Sigmoid colon (tissue), 7 donors: ENCODE measurements around the gene KCNIP4. TPM values are rescaled to one million over a fixed set of nuclear protein-coding genes. Genes with fewer than 3 reads are reported as not detected.

Source experiments
- DNase-seq: peaks from one replicate; pipeline ENCODE4 v3.0.0-alpha.2; 2019
- H3K27ac ChIP-seq, 4 donors: fragments of 200-600 bp; sonication (generic); one replicate each; pipeline ENCODE4 v1.5.1; 2016 to 2019; ENCODE audit warnings: mild to moderate bottlenecking in 1 of 4
- H3K27me3 ChIP-seq, 3 donors: fragments of 200-600 bp; sonication (generic); one replicate each; pipeline ENCODE4 v1.5.1; 2019; ENCODE audit warnings: mild to moderate bottlenecking in 1 of 3
- H3K36me3 ChIP-seq, 4 donors: fragments of 200-600 bp; sonication (generic); one replicate each; pipeline ENCODE4 v1.5.1; 2016 to 2019
- H3K4me1 ChIP-seq, 4 donors: fragments of 200-600 bp; sonication (generic); one replicate each; pipeline ENCODE4 v1.5.1; 2017 to 2019
- H3K4me3 ChIP-seq, 4 donors: fragments of 200-600 bp; sonication (generic); one replicate each; pipeline ENCODE4 v1.5.1; 2017 to 2019; ENCODE audit warnings: mild to moderate bottlenecking in 2 of 4, moderate library complexity in 1 of 4
- H3K9me3 ChIP-seq, 4 donors: fragments of 200-600 bp in 3 of 4; sonication (generic) in 3 of 4; one replicate each; pipeline versions ENCODE4 v1.5.1 to v1.6.1; 2013 to 2019
- CTCF ChIP-seq, 4 experiments: fragments of 450-650 bp in 3 of 4; fragments of 200-600 bp in 1 of 4; IDR thresholded peaks; one replicate each; pipeline ENCODE4 v1.5.1; 2016 to 2019; ENCODE audit warnings: antibody characterized with exemption in 4 of 4, mild to moderate bottlenecking in 3 of 4, moderate library complexity in 2 of 4
- EP300 ChIP-seq, 4 donors: sonication (generic); formaldehyde crosslinking; IDR thresholded peaks; one replicate each; pipeline ENCODE4 v1.6.1; 2017; ENCODE audit warnings: antibody characterized with exemption in 4 of 4
- POLR2A ChIP-seq, 2 donors: fragments of 450-650 bp; IDR thresholded peaks; one replicate each; pipeline ENCODE4 v1.6.1; 2016; ENCODE audit warnings: antibody characterized with exemption in 2 of 2, mild to moderate bottlenecking in 2 of 2, moderate library complexity in 2 of 2
- POLR2AphosphoS5 ChIP-seq, 4 donors: sonication (generic); formaldehyde crosslinking; IDR thresholded peaks; one replicate each; pipeline ENCODE4 v1.6.1; 2017; ENCODE audit warnings: antibody characterized with exemption in 4 of 4
- WGBS, 2 donors: extraction: QIAGEN DNeasy Blood & Tissue Kit; methylation state at CpG; one replicate each; pipeline ENCODE4 v1.1.7; 2013; 5-methylcytosine and 5-hydroxymethylcytosine counted together
- intact Hi-C: fragments of 100-400 bp; cut with DNase I; formaldehyde crosslinking; loops from one replicate; pipeline ENCODE4 v1.15.1; 2023
- polyA plus RNA-seq, 3 donors: library from polyadenylated mRNA; stranded (reverse); fragments of 200-250 nt; gene quantifications; one replicate each; pipeline ENCODE4 v1.2.3, GENCODE V29; 2013
- total RNA-seq, 4 donors: library from RNA; depleted of rRNA; stranded (reverse); fragments of >200 nt; gene quantifications; one replicate each; pipeline ENCODE4 v1.1.0, GENCODE V29; 2016
- donor health status: healthy with polysubstance abuse.
- donor health status: Bipolar disorder and iron deficiency.
- donor health status: healthy.

Gene KCNIP4
- total and polyA plus RNA-seq, 7 donors = 0.60 to 28.5 (median 14.0) TPM; not detected in 1

GRCh38 chr4:21001490-21001889, 947.1 kb downstream of the KCNIP4 start:
- 5 to 8% methylated on average over 4 of the region's 4 CpGs for WGBS, 2 donors
- no peak for TF ChIP-seq POLR2AphosphoS5 (IDR thresholded peaks at IDR 0.05)

GRCh38 chr4:20997886-20998285, 950.7 kb downstream of the KCNIP4 start:
- TF ChIP-seq POLR2A (IDR thresholded peaks at IDR 0.05) = no peak
- no peak for TF ChIP-seq CTCF (IDR thresholded peaks at IDR 0.05)
- TF ChIP-seq POLR2AphosphoS5 (IDR thresholded peaks at IDR 0.05) = no peak
- Histone ChIP-seq H3K4me1 (peaks cover 0 to 6% (median 2%) of the 10 kb centered on the region in 4 donors), H3K4me3 (no peak overlapping the region), H3K36me3 (no peaks in the 10 kb centered on the region), H3K27ac (no peak overlapping the region), H3K9me3 (no peaks in the 10 kb centered on the region), H3K27me3 (no peaks in the 10 kb centered on the region)
- intact Hi-C loops = no loop called here
- DNase-seq = no peak
- WGBS, 2 donors = 82 to 83% methylated on average over 3 of the region's 3 CpGs

More at GRCh38 chr4:21001490-21001889, 947.1 kb downstream of the KCNIP4 start:
- Histone ChIP-seq H3K36me3 (no peaks in the 10 kb centered on the region), H3K9me3 (no peaks in the 10 kb centered on the region), H3K27me3 (no peaks in the 10 kb centered on the region), H3K4me1 (peaks cover 0 to 6% (median 2%) of the 10 kb centered on the region in 4 donors), H3K27ac (no peak overlapping the region), H3K4me3 (no peak overlapping the region)
- intact Hi-C loops = no loop called here
- no peak for DNase-seq

- intact Hi-C loops = no loop called here
- Histone ChIP-seq H3K36me3 (no peaks in the 10 kb centered on the region), H3K27me3 (no peaks in the 10 kb centered on the region), H3K4me3 (no peak overlapping the region), H3K4me1 (no peaks in the 10 kb centered on the region), H3K27ac (no peak overlapping the region), H3K9me3 (no peaks in the 10 kb centered on the region)
- no peak for DNase-seq
- no peak for TF ChIP-seq POLR2AphosphoS5 (IDR thresholded peaks at IDR 0.05)
- TF ChIP-seq CTCF (IDR thresholded peaks at IDR 0.05) = no peak
- no peak for TF ChIP-seq EP300 (IDR thresholded peaks at IDR 0.05)
- TF ChIP-seq POLR2A (IDR thresholded peaks at IDR 0.05) = no peak
- WGBS, 2 donors = 19 to 73% methylated on average over 4 of the region's 4 CpGs
These were observed 953.0 kb downstream of the KCNIP4 start for GRCh38 chr4:20995610-20996009.

- no peak overlapping the region for H3K27ac ChIP-seq
- intact Hi-C loops = no loop called here
- no peaks in the 10 kb centered on the region for H3K9me3 ChIP-seq
- no peaks in the 10 kb centered on the region for H3K4me1 ChIP-seq
- no peaks in the 10 kb centered on the region for H3K27me3 ChIP-seq
- DNase-seq = no peak
- WGBS, 2 donors = 52 to 78% methylated on average over 3 of the region's 3 CpGs
- TF ChIP-seq EP300 (IDR thresholded peaks at IDR 0.05) (no peak), CTCF (IDR thresholded peaks at IDR 0.05) (no peak), POLR2A (IDR thresholded peaks at IDR 0.05) (no peak), POLR2AphosphoS5 (IDR thresholded peaks at IDR 0.05) (no peak)
- H3K36me3 ChIP-seq = no peaks in the 10 kb centered on the region
- H3K4me3 ChIP-seq = no peak overlapping the region
These were observed 953.6 kb downstream of the KCNIP4 start for GRCh38 chr4:20995015-20995414.

GRCh38 chr4:20992002-20992401, 956.6 kb downstream of the KCNIP4 start:
- no peak for TF ChIP-seq POLR2A (IDR thresholded peaks at IDR 0.05)
- intact Hi-C loops = no loop called here
- DNase-seq = no peak
- Histone ChIP-seq H3K27ac (no peak overlapping the region), H3K36me3 (no peaks in the 10 kb centered on the region), H3K27me3 (no peaks in the 10 kb centered on the region), H3K4me1 (no peaks in the 10 kb centered on the region), H3K4me3 (no peak overlapping the region), H3K9me3 (no peaks in the 10 kb centered on the region)
- WGBS, 2 donors = 47 to 61% methylated on average over 3 of the region's 3 CpGs

GRCh38 chr4:20987191-20987590, 961.4 kb downstream of the KCNIP4 start:
- intact Hi-C loops = loop anchor here (10.0 kb wide), 1 partner anchor 212 kb away; no protein-coding TSS in a partner anchor
- no peak for DNase-seq
- TF ChIP-seq EP300 (IDR thresholded peaks at IDR 0.05) = no peak
- Histone ChIP-seq H3K9me3 (no peaks in the 10 kb centered on the region), H3K27me3 (no peaks in the 10 kb centered on the region), H3K27ac (no peak overlapping the region), H3K4me1 (peaks cover 0 to 28% (median 11%) of the 10 kb centered on the region in 4 donors), H3K36me3 (no peaks in the 10 kb centered on the region), H3K4me3 (no peak overlapping the region)
- 87 to 88% methylated on average over 2 of the region's 2 CpGs for WGBS, 2 donors
